Gastroesophageal sphincter (tissue), 3 donors: Measurements from ENCODE around the gene UFL1.

Experiments
- EP300 ChIP-seq: sonication (generic); formaldehyde crosslinking; IDR thresholded peaks from one replicate; pipeline ENCODE4 v1.6.1; 2017; ENCODE audit warnings: antibody characterized with exemption, mild to moderate bottlenecking
- POLR2A ChIP-seq, 2 donors: fragments of 450-650 bp; IDR thresholded peaks; one replicate each; pipeline ENCODE4 v1.6.1; 2017; ENCODE audit warnings: antibody characterized with exemption in 2 of 2, mild to moderate bottlenecking in 2 of 2, moderate library complexity in 1 of 2
- POLR2AphosphoS5 ChIP-seq: sonication (generic); formaldehyde crosslinking; IDR thresholded peaks from one replicate; pipeline ENCODE4 v1.6.1; 2017; ENCODE audit warnings: antibody characterized with exemption
- TF ChIP-seq, protein P1 (sequence below), 4 experiments: fragments of 200-600 bp in 2 of 4; fragments of 450-650 bp in 2 of 4; sonication (generic) in 1 of 4; IDR thresholded peaks; one replicate each; pipeline ENCODE4 v1.5.1; 2017 to 2019; ENCODE audit warnings: antibody characterized with exemption in 4 of 4, mild to moderate bottlenecking in 2 of 4, moderate library complexity in 2 of 4

DNA sequence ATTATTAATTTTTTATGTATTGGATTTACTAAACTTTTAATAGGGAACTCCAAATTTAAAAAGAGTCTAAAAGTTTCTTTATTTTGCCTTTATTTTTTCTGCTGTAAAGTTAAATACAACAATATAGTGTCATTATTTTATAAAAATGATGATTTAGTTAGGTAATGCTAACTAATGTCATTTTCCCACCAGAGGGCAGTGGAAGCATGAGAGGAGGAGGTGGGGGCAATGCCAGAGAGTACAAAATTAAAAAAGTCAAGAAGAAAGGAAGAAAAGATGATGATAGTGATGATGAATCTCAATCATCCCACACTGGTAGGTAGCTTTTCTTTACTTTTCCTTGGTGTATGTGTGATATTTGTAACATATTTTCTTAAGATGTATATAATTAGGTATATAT, 21.1 kb downstream of the UFL1 start:
- no peak for TF ChIP-seq POLR2A (IDR thresholded peaks at IDR 0.05)
- TF ChIP-seq, protein P1, sequence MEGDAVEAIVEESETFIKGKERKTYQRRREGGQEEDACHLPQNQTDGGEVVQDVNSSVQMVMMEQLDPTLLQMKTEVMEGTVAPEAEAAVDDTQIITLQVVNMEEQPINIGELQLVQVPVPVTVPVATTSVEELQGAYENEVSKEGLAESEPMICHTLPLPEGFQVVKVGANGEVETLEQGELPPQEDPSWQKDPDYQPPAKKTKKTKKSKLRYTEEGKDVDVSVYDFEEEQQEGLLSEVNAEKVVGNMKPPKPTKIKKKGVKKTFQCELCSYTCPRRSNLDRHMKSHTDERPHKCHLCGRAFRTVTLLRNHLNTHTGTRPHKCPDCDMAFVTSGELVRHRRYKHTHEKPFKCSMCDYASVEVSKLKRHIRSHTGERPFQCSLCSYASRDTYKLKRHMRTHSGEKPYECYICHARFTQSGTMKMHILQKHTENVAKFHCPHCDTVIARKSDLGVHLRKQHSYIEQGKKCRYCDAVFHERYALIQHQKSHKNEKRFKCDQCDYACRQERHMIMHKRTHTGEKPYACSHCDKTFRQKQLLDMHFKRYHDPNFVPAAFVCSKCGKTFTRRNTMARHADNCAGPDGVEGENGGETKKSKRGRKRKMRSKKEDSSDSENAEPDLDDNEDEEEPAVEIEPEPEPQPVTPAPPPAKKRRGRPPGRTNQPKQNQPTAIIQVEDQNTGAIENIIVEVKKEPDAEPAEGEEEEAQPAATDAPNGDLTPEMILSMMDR (IDR thresholded peaks at IDR 0.05): no peak
- TF ChIP-seq POLR2AphosphoS5: no peak
- no peak for TF ChIP-seq EP300
